Right atrium auricular region (tissue), 2 donors: ENCODE measurements around the gene LPP. TPM values are rescaled to one million over a fixed set of nuclear protein-coding genes. Genes with fewer than 3 reads are reported as not detected.

ENCODE experiments used
- DNase-seq: peaks from one replicate; pipeline ENCODE4 v3.0.0-alpha.2; 2019; ENCODE audit warnings: low spot score
- H3K27ac ChIP-seq, 2 donors: fragments of 200-600 bp; sonication (generic); 1 replicate in 1 of 2; 2 replicates in 1 of 2; pipeline ENCODE4 v1.5.1; 2016 to 2019
- H3K27me3 ChIP-seq, 2 donors: fragments of 200-600 bp; sonication (generic); one replicate each; pipeline versions ENCODE4 v1.5.1 to v1.6.0; 2017 to 2019
- H3K36me3 ChIP-seq: fragments of 200-600 bp; sonication (generic); one replicate; pipeline ENCODE4 v1.5.1; 2016
- H3K4me1 ChIP-seq, 2 donors: fragments of 200-600 bp; sonication (generic); one replicate each; pipeline versions ENCODE4 v1.5.1 to v1.6.0; 2017 to 2019
- H3K4me3 ChIP-seq, 2 donors: fragments of 200-600 bp; sonication (generic); 1 replicate in 1 of 2; 2 replicates in 1 of 2; pipeline ENCODE4 v1.5.1; 2017 to 2019; ENCODE audit warnings: mild to moderate bottlenecking in 1 of 2, moderate library complexity in 1 of 2
- H3K9me3 ChIP-seq, 2 donors: fragments of 200-600 bp; sonication (generic); one replicate each; pipeline ENCODE4 v1.5.1; 2019
- total RNA-seq, 2 donors: library from RNA; depleted of rRNA; stranded (reverse); fragments of >200 nt; gene quantifications; one replicate each; pipeline ENCODE4 v1.1.0, GENCODE V29; 2016
- TF ChIP-seq, protein P1 (sequence below), 2 donors: fragments of 200-600 bp; sonication (generic); IDR thresholded peaks; one replicate each; pipeline ENCODE4 v1.5.1; 2019; ENCODE audit warnings: antibody characterized with exemption in 2 of 2

LPP gene
- total RNA-seq, 2 donors from 2014 or later = 117 to 186 TPM

DNA sequence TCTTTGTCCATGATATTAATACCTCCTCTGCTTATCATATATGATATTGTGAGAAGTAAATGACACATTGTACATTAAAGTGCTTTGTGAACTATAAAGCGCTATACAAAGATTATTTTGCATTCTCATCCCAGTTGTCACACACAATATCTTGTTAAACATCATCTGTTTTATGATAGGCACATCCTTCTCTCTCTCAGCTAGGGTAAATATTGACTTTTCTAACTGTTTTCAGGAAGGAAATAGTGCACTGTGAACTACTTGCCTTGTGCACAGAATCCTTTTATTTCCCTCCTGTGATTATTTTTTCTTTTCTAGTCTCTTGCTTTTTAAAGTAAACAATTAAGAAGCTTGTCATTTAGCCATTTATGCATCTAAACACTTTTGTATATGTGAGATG is 388.2 kb downstream of the LPP start:
- Histone ChIP-seq H3K4me3 (no peak overlapping the region), H3K27ac (no peak overlapping the region), H3K4me1 (peaks cover 0 to 4% of the 10 kb centered on the region in 2 donors), H3K27me3 (no peaks in the 10 kb centered on the region), H3K9me3 (no peaks in the 10 kb centered on the region), H3K36me3 (no peaks in the 10 kb centered on the region)
- no peak for DNase-seq
- TF ChIP-seq, protein P1, sequence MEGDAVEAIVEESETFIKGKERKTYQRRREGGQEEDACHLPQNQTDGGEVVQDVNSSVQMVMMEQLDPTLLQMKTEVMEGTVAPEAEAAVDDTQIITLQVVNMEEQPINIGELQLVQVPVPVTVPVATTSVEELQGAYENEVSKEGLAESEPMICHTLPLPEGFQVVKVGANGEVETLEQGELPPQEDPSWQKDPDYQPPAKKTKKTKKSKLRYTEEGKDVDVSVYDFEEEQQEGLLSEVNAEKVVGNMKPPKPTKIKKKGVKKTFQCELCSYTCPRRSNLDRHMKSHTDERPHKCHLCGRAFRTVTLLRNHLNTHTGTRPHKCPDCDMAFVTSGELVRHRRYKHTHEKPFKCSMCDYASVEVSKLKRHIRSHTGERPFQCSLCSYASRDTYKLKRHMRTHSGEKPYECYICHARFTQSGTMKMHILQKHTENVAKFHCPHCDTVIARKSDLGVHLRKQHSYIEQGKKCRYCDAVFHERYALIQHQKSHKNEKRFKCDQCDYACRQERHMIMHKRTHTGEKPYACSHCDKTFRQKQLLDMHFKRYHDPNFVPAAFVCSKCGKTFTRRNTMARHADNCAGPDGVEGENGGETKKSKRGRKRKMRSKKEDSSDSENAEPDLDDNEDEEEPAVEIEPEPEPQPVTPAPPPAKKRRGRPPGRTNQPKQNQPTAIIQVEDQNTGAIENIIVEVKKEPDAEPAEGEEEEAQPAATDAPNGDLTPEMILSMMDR (IDR thresholded peaks at IDR 0.05) = no peak

DNA sequence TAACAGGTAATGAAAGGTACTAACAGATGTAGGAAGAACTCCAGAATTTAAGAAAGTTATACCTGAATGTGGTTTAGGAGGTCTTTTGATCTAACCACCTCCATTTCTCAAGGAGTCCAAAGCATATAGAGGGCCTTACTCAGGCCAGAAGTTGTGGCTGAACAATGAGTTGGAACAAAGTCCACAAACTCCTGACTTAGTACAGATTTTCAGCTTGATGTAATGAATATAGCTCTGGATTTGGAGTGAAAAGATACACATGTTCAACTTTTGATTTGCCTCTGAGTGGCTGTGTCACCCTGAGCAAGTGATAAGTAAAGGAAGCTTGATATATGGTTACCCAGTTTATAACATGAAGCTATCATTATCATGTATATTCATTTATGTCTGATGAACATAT is 390.1 kb downstream of the LPP start:
- Histone ChIP-seq H3K9me3 (no peaks in the 10 kb centered on the region), H3K36me3 (no peaks in the 10 kb centered on the region), H3K4me3 (no peak overlapping the region), H3K4me1 (peaks cover 0 to 4% of the 10 kb centered on the region in 2 donors), H3K27ac (no peak overlapping the region), H3K27me3 (no peaks in the 10 kb centered on the region)
- TF ChIP-seq, protein P1 (IDR thresholded peaks at IDR 0.05) = no peak
- no peak for DNase-seq

DNA sequence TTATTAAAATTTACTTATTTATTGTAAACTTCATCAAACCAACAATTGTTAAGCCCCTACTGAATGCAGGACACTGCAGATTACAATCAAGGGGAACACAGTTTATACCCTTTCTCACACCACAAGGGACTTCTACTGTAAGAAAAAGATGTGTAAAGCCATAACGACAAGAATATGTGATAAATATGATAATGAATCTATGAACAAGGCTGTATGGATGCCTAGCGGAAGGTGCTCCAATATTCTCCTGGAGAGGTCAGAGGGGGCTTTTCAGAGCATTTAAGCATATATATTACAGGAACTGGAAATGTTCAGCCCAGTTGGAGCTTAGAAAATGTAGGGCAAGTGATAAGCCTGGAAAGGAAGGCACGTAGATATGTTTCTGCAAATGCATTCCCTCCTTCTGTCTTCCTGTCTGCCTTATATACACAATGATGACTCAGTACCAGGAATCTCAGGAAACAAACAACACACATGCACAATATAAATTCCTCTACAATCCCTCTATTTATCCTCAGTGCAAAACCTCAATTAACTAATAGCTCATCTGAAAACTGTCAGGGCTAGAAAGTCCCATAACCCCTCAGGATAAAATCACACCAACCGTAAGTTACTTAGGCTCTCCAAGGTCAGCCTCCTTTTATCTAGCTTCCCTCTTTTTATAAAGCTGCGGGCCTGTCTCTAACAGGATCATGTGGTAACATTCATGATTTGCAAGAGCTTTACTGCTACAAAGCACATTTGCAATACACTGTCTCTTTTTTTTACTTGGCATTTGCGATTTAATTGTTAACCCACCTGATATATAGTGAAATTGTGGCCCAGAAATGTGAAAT is 393.1 kb downstream of the LPP start:
- no peak overlapping the region for H3K4me3 ChIP-seq
- H3K27ac ChIP-seq = no peak overlapping the region
- DNase-seq = no peak
- H3K9me3 ChIP-seq = no peaks in the 10 kb centered on the region
- H3K4me1 ChIP-seq = peaks cover 0 to 4% of the 10 kb centered on the region in 2 donors
- TF ChIP-seq, protein P1 (IDR thresholded peaks at IDR 0.05) = no peak
- H3K36me3 ChIP-seq = no peaks in the 10 kb centered on the region
- H3K27me3 ChIP-seq = no peaks in the 10 kb centered on the region

DNA sequence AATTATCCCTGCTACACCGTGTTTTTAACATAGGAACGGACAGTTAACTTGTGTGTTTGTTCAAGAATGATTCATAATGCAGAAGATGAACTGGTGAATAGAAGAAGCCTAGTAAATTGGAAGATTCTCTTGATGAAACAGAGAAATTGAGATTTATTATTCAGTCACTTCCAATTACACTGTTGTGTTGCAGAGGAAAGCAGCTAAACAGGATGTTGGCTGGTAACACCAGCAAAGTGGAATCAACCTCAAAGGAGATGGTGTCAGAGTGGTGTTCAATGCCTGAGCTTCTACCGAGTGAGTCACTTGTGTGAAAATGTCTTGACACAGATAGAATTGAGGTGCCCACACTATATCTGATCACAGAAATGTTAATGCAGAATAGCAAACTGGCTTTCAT is 399.6 kb downstream of the LPP start:
- Histone ChIP-seq H3K4me1 (peaks cover 0 to 24% of the 10 kb centered on the region in 2 donors), H3K27ac (no peak overlapping the region), H3K36me3 (no peaks in the 10 kb centered on the region), H3K9me3 (no peaks in the 10 kb centered on the region), H3K27me3 (no peaks in the 10 kb centered on the region), H3K4me3 (no peak overlapping the region)
- DNase-seq = no peak
- TF ChIP-seq, protein P1 (IDR thresholded peaks at IDR 0.05) = no peak

DNA sequence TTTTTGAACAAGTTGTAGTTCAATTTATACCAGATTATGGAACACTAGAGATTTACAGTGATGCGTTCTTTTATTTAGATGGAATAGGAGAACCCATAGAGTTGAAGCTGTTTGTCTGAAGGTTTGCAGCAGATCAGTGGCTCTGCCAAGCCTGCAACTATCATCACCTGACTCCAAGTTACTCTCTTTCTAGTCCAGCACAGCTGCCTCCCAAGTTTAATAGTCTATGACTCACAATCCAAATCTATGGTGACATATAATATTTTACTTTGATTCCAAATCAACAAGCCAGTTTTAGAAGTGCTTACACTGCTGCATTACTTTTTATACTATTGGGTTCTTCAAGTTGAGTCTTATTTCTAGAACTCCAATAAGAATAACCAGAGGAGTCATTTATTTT is 400.4 kb downstream of the LPP start:
- Histone ChIP-seq H3K27ac (no peak overlapping the region), H3K4me1 (peaks cover 0 to 30% of the 10 kb centered on the region in 2 donors)

More for the DNA sequence above, 400.4 kb downstream of the LPP start:
- no peaks in the 10 kb centered on the region for H3K9me3 ChIP-seq
- H3K27me3 ChIP-seq = no peaks in the 10 kb centered on the region
- H3K36me3 ChIP-seq = no peaks in the 10 kb centered on the region
- TF ChIP-seq, protein P1 (IDR thresholded peaks at IDR 0.05) = no peak
- no peak for DNase-seq
- H3K4me3 ChIP-seq = no peak overlapping the region
